Uterus (tissue), 2 donors: ENCODE data around the gene EMC6.
"Not testable (repeated sequence)": the region's sequence is repeated elsewhere in the genome, so short reads cannot be mapped to it uniquely, and the experiment has no call there.

Source experiments
- POLR2A ChIP-seq, 2 donors: fragments of 450-650 bp; IDR thresholded peaks; one replicate each; pipeline ENCODE4 v1.6.1; 2016; ENCODE audit warnings: antibody characterized with exemption in 2 of 2, mild to moderate bottlenecking in 1 of 2, moderate library complexity in 1 of 2
- TF ChIP-seq, protein P1 (sequence below), 4 experiments: fragments of 200-600 bp in 2 of 4; fragments of 450-650 bp in 2 of 4; sonication (generic) in 2 of 4; IDR thresholded peaks; one replicate each; pipeline ENCODE4 v1.5.1; 2016 to 2019; ENCODE audit warnings: antibody characterized with exemption in 4 of 4, mild to moderate bottlenecking in 2 of 4, moderate library complexity in 1 of 4

DNA sequence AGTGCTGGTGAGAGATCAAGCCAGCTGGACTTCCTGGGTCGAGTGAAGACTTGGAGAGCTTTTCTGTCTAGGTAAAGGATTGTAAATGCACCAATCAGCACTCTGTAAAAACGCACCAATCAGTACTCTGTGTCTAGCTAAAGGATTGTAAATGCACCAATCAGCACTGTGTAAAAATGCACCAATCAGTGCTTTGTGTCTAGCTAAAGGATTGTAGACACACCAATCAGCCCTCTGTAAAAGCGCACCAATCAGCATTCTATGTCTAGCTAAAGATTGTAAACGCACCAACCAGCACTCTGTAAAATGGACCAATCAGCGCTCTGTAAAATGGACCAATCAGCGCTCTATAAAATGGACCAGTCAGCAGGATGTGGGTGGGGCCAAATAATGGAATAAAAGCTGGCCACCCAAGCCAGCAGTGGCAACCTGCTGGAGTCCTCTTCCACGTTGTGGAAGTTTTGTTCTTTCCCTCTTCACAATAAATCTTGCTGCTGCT, 33.5 kb downstream of the EMC6 start:
- TF ChIP-seq, protein P1, sequence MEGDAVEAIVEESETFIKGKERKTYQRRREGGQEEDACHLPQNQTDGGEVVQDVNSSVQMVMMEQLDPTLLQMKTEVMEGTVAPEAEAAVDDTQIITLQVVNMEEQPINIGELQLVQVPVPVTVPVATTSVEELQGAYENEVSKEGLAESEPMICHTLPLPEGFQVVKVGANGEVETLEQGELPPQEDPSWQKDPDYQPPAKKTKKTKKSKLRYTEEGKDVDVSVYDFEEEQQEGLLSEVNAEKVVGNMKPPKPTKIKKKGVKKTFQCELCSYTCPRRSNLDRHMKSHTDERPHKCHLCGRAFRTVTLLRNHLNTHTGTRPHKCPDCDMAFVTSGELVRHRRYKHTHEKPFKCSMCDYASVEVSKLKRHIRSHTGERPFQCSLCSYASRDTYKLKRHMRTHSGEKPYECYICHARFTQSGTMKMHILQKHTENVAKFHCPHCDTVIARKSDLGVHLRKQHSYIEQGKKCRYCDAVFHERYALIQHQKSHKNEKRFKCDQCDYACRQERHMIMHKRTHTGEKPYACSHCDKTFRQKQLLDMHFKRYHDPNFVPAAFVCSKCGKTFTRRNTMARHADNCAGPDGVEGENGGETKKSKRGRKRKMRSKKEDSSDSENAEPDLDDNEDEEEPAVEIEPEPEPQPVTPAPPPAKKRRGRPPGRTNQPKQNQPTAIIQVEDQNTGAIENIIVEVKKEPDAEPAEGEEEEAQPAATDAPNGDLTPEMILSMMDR (IDR thresholded peaks at IDR 0.05): not testable (repeated sequence)
- not testable (repeated sequence) for TF ChIP-seq POLR2A (IDR thresholded peaks at IDR 0.05)
